Gastrocnemius medialis (tissue), 4 donors: ENCODE results near the gene NFILZ.

Experiments used
- CTCF ChIP-seq, 5 experiments: fragments of 450-650 bp in 3 of 5; fragments of 200-600 bp in 2 of 5; sonication (generic) in 2 of 5; IDR thresholded peaks in 4 of 5; conservative IDR thresholded peaks in 1 of 5; 1 replicate in 4 of 5; 2 replicates in 1 of 5; pipeline ENCODE4 v1.5.1; 2016 to 2019; ENCODE audit warnings: antibody characterized with exemption in 5 of 5, mild to moderate bottlenecking in 3 of 5, moderate library complexity in 3 of 5
- POLR2A ChIP-seq, 2 donors: fragments of 450-650 bp; IDR thresholded peaks; one replicate each; pipeline ENCODE4 v1.6.1; 2017; ENCODE audit warnings: antibody characterized with exemption in 2 of 2, mild to moderate bottlenecking in 2 of 2, moderate library complexity in 2 of 2

- TF ChIP-seq POLR2A (IDR thresholded peaks at IDR 0.05): no peak
- no peak for TF ChIP-seq CTCF (IDR thresholded peaks at IDR 0.05 in 4 of 5, conservative IDR thresholded peaks at IDR 0.05 in 1 of 5)
Observed at GRCh38 chr19:8618751-8619150, 11.7 kb upstream of the NFILZ start.
